ENCODE measurements around the gene TRIM67.

- TF ChIP-seq POLR2A (IDR thresholded peaks at IDR 0.05) (no peak), POLR2AphosphoS5 (IDR thresholded peaks at IDR 0.05) (no peak)
These were observed 90.5 kb downstream of the TRIM67 start for GRCh38 chr1:231252336-231252735.
